Hematopoietic multipotent progenitor cell treated with erythropoietin and hydrocortisone succinate and interleukin-3 and kit ligand, for 8 days (in vitro differentiated cells): ENCODE results near the gene CHMP4A.
"Not testable (repeated sequence)": the region's sequence is repeated elsewhere in the genome, so short reads cannot be mapped to it uniquely, and the experiment has no call there.

Experiments
- DNase-seq: peaks from one replicate; pipeline ENCODE4 v3.0.0-alpha.2; 2015

The CHMP4A gene

DNA sequence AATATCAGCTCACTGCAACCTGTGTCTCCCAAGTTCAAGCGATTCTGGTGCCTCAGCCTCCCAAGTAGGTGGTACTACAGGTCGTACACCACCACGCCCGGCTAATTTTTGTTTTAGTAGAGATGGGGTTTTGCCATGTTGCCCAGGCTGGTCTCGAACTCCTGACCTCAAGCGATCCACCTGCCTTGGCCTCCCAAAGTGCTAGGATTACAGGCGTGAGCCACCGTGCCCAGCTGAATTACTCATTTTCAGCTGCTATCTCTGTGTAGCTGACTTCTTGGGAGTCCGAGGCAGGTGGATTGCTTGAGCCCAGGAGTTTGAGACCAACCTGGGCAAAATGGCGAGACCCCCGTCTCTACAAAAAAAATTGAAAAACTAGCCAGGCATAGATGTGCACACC lies 32.1 kb upstream of the CHMP4A start:
- not testable (repeated sequence) for DNase-seq

GRCh38 chr14:24243336-24243836 lies 30.1 kb upstream of the CHMP4A start:
- no peak for DNase-seq

DNA sequence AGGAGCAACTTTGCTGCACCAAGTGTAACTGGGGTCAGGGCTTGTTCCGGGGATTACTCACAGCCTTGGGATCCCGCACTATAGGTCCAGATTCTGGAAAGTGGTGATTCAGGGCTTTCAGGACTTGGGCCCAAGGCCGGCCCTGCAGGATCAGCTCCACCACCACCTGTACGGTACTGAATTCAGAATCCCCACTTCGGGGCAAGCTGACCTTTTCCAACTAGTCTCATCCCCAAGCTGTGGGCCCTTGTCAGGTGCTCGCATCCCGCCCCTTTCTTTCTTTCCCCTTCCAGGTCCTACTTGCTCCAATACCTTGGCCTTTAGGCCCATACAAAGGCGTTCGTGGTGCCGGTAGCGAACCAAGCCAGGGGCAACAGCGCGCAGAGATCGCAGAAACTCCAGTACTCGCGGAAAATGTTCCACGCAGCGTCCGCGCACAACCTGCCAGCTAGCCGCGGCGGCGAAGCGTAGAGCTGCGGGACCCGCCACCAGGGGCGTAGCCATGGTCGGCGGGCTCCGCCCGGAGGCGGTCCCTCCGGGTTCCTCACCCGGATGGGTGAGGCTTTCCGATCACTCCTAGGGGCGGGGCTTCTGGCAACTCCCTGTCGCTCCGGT lies 28.6 kb upstream of the CHMP4A start:
- DNase-seq: peak; percentile 94

DNA sequence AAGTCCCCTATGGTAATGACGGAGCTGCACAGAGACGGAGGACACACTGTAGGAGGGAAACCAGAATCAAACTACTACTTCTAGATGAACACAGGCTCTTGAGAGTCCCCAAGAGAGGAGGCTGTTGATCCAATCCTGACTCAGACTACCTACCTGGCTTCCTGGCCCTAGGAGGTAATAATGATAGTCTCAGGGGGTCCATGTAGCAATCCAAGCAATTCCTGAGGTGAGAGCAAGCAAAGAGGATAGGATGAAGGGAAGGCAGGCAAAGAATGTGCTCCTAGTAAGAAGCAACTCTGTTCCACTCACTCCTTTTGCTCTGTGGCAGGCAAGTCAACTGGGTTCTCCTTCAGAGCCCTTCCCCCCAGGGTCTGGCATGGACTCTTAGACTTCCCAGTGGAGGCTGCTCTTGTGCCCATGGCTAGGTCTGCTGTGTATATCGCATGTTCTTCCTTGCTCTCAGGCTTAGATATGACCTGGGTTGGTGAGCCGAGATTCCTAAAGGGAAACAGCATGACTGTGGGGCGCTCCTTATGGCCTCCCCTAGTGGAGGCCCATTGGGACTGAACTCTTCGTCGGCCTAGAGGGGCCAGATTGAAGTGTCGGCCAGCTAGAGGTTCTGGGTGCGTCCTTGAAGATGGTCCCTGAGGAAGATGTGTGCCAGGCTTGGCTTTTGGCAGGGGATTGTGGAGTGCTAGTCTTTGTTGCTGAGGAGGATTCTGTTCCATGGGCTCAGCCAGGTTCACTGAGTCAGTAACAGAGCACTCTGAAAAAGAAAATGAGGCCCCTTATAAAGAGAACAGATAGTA lies 27.0 kb upstream of the CHMP4A start:
- no peak for DNase-seq

- no peak for DNase-seq
These were observed 25.3 kb upstream of the CHMP4A start for GRCh38 chr14:24238527-24239037.

DNA sequence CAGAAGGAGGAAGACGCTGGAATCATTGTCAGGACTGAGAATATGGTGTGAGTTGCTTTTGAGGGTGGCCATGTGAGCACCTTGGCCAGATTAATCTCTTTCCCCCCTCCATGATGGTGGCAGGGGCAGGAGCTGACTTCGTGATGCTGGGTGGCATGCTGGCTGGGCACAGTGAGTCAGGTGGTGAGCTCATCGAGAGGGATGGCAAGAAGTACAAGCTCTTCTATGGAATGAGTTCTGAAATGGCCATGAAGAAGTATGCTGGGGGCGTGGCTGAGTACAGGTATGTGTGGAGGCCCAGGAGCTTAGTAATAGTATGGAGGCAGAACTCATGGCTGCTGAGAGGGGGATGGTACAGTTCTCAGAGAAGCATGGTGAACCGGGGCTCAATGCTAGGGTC lies 24.8 kb upstream of the CHMP4A start:
- DNase-seq: no peak

GRCh38 chr14:24237463-24237955 lies 24.2 kb upstream of the CHMP4A start:
- DNase-seq: no peak

- DNase-seq: no peak
These were observed 23.6 kb upstream of the CHMP4A start for GRCh38 chr14:24236689-24237462.

DNA sequence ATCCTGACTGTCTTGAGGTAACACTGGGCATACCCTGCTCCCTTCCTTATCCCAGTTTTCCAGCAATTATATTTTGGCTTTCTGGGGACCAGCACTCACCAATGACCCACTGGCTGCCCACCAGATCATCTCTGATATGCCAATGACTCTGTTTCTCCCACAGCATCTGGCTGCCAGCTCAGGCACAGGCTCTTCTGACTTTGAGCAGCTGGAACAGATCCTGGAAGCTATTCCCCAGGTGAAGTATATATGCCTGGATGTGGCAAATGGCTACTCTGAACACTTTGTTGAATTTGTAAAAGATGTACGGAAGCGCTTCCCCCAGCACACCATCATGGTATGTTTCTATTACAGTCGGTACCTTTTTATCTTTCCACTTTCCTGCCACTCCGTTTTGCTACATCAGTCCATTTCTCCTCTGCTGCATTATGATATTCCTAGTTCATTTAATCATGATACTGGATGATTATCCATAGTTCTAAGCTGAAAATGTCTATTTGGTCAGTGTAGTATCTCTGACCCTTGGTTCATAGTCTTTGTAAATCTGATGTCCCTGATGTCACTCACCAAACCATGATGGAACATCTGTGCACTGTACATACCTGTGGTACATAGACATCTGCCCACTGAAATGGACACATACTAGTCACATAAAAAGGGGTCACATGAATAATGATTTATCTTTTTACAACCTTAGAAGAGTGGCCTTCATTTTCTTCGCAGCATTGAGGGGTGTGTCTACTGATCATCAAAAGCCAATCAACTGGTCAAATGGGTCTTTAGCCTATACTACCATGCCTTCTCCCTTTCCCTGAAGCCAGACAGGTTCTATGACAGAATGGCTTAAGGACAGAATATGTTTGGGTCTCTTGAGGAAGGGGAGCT lies 22.8 kb upstream of the CHMP4A start:
- no peak for DNase-seq

DNA sequence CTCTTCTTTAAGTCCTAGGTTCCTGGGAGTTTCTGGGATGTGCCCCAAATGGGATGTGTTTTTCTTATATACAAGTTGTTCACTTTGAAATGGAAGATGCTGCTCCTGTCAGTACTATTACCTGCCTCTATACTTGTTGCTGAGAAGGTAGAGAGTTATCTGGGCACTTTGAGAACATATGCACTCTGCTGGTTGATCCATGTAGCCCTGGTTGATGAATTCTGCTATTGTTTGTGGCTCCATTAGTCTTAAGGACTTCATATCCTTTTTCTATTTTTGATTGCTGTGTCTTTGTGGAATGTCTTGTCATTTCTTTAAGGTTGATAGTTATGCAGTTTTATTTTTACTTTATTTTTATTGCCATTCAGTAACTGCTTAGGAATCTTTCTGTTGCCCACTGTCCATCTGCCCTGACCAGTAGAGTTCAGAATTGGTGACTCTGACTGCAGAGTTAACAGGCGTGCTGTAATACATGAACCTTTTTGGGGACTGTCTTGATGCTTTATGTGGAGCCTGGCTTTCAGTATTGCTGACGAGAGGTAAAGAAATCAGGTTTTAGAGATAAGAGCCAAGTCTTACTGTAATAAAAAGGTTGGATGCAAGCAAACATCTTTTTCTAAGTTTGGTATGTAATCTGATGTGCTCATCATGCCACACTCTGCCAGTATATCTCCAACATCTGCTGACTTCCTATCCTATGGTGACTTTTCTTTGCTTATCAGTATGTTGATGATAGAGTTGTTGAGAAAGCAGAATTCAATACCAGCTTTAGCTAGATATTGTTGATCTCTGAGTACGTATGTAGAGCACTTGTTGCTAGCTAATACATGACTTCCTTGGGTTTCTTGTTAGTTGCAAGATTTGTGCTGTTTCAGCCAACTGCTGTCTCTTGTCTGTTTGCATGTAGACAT lies 21.1 kb upstream of the CHMP4A start:
- peak; percentile 18 for DNase-seq

- DNase-seq: peak; percentile 25
These were observed 20.2 kb upstream of the CHMP4A start for GRCh38 chr14:24233538-24233866.

DNA sequence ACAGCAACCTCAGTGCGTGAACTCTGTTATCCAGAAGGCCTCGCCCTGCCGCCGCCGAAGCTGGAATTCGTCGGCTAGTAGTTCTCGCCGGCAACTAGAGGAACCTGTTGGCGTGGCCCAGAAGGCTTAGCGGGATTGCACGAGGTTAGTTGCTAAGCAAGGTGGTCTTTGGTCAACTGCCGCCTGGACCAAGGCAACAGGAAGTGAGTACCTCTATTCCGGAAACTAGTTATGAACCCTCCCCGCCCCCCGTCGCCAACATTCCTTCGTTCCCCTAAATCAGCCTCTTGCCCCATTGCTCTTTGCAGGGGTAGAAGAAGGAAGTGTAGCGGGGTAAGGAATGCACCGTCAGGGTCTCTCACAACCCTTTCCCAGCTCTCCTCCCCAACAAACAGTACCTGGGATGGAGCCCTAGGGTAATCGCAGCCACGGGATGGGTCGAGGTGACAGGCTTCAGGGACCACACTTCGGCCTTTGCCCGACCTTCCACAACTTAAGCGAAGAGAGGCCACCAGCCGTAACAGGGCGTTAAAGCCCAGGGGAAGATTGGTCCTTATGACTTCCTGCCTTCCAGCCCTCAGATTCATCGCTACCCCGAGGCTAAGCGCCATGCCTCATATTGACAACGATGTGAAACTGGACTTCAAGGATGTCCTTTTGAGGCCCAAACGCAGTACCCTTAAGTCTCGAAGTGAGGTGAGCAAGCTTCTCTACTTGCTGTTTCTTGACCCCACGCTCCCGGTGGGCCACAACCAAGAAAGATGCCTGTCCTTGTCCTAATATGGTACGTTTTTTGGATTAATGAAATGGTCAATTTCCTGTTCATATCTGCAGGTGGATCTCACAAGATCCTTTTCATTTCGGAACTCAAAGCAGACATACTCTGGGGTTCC lies 19.6 kb upstream of the CHMP4A start, which contains the start of gene GMPR2:
GMPR2 (plus strand) TSS at position 285 of the 893 bp plus-strand sequence; CDS start at position 610, 325 bp downstream.
- DNase-seq: no peak

DNA sequence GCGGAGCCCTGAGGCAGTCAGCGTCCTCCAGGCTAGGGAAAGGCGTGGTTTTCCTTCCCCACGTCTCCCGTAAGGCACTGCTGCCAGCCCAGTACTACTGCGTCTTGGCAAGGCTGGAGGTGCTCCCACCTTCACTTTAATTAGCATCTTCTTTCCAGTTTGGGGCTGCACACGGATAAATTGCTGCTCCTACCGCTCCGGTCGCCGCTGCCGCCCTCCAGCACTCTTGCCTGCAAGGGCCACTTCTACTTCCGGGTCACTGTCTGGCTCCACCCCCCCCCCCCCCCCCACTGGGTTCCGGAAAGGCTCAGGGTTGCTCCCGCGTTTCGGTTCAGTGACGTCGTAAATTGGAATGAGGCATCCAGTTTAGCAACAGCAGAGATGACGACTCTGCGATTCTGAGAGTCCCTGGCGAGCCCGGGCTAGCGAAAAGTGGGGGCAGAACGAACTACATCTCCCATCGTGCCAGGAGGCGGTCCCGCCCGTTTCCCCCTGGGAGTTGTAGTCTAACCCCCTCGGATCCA lies 18.9 kb upstream of the CHMP4A start, which contains the start of gene NEDD8:
NEDD8 (minus strand) TSS at position 247 of the 524 bp plus-strand sequence; CDS start at position 147, 100 bp downstream.
- DNase-seq: peak; percentile 94

- DNase-seq: peak; percentile 39
These were observed 18.2 kb upstream of the CHMP4A start for GRCh38 chr14:24231263-24232120.

- DNase-seq: no peak
These were observed 15.6 kb upstream of the CHMP4A start for GRCh38 chr14:24228902-24229301.

GRCh38 chr14:24226473-24226872 lies 13.2 kb upstream of the CHMP4A start:
- no peak for DNase-seq

- no peak for DNase-seq
These were observed 11.4 kb upstream of the CHMP4A start for GRCh38 chr14:24224618-24225071.

DNA sequence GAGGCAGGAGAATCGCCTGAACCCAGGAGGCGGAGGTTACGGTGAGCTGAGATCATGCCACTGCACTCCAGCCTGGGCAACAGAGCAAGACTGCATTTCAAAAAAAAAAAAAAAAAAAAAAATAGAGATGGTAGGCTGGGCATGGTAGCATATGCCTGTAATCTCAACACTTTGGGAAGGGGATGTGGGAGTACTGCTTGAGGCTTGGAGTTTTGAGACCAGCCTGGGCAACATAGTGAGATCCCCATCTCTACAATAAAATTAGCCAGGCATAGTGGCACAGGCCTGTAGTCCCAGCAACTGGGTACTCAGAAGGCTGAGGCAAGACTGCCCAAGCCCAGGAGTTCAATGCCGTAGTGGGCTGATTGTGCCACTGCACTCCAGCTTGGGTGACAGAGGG lies 9.7 kb upstream of the CHMP4A start:
- DNase-seq: not testable (repeated sequence)
